KG1 (cell line): ENCODE results near the gene CSF3R.
A peak's percentile ranks its signal among the peaks of the same experiment; 100 is the strongest.

Experiments
- DNase-seq: peaks from one replicate; lab custom pipeline; 2025; lab: John Stamatoyannopoulos, UW

CSF3R gene

GRCh38 chr1:36482724-36483388, at the start of gene CSF3R:
Gene CSF3R, minus strand, starts transcription at chr1:36482913. Its CDS starts 3,417 bp downstream, at chr1:36479496.
- no peak for DNase-seq

GRCh38 chr1:36531833-36532232, 49.1 kb upstream of the CSF3R start:
- DNase-seq: no peak

GRCh38 chr1:36530791-36531190, 48.1 kb upstream of the CSF3R start:
- DNase-seq: no peak

- DNase-seq: no peak
Observed at GRCh38 chr1:36530261-36530660, 47.5 kb upstream of the CSF3R start.

- DNase-seq: no peak
Observed at GRCh38 chr1:36529769-36530260, 47.1 kb upstream of the CSF3R start.

GRCh38 chr1:36528361-36529349, 45.9 kb upstream of the CSF3R start:
- DNase-seq: no peak

- DNase-seq: no peak
Observed at GRCh38 chr1:36525166-36525565, 42.5 kb upstream of the CSF3R start.

GRCh38 chr1:36524359-36525062, 41.8 kb upstream of the CSF3R start:
- DNase-seq: no peak

GRCh38 chr1:36523850-36524249, 41.1 kb upstream of the CSF3R start:
- no peak for DNase-seq

- DNase-seq: no peak
Observed at GRCh38 chr1:36523230-36523495, 40.5 kb upstream of the CSF3R start.

- no peak for DNase-seq
Observed at GRCh38 chr1:36522461-36523229, 39.9 kb upstream of the CSF3R start.

GRCh38 chr1:36522021-36522420, 39.3 kb upstream of the CSF3R start:
- DNase-seq: no peak

- no peak for DNase-seq
Observed at GRCh38 chr1:36520771-36521420, 38.2 kb upstream of the CSF3R start.

GRCh38 chr1:36520056-36520455, 37.3 kb upstream of the CSF3R start:
- no peak for DNase-seq

- no peak for DNase-seq
Observed at GRCh38 chr1:36517011-36517771, 34.5 kb upstream of the CSF3R start.

- peak; percentile 11 for DNase-seq
Observed at GRCh38 chr1:36516372-36517010, 33.8 kb upstream of the CSF3R start.

- no peak for DNase-seq
Observed at GRCh38 chr1:36515315-36516138, 32.8 kb upstream of the CSF3R start.

GRCh38 chr1:36514501-36514900, 31.8 kb upstream of the CSF3R start:
- DNase-seq: no peak
